D721Med (cell line): Measurements from ENCODE around the gene SPAG8.

Experiments
- DNase-seq: peaks from one replicate; pipeline ENCODE4 v3.0.0; 2011; ENCODE audit warnings: low spot score; ENCODE audit not compliant: insufficient read length
- FAIRE-seq: peaks from 2 replicates; lab custom pipeline; 2011; peaks lifted over from hg19 to GRCh38; lab: Jason Lieb, UNC
- TF ChIP-seq, protein P1 (sequence below): IDR thresholded peaks from 2 replicates; pipeline ENCODE4 v1.5.1; 2012; ENCODE audit warnings: mild to moderate bottlenecking, control low read depth; ENCODE audit not compliant: insufficient read depth; ENCODE audit errors: missing control alignments

SPAG8 gene

DNA sequence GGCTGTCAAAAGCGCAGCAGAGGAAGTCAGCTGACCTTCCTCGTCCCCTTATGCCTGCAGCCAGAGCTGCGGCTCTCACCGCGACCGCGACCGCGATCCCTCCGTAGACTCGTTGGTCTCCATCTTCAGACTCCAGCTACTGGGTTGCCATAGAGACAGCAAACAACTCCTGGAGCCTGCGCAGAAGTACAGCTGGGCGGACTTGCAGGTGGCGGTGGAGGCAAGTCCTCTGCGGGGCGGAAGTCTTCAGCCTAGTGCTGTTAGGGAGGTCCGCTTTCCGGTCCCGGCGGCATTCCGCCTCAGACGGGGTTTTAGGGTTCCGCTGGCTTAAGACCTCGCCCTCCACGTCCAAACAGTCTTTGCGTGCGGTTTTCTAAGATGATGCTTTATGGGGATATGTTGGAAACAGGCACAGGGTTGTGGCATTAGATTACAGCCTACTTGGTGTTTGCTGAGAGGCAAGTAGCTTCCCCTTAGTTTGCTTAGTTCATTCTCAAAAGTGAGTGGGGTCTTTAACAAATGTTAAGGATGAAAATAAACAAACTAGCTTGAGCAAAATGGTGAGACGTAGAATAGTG, at the start of gene SPAG8:
Gene SPAG8, minus strand, starts transcription at position 238 of the 578 bp plus-strand sequence. Its CDS starts 115 bp downstream, at position 123.
- peak; percentile 67 for DNase-seq
- TF ChIP-seq, protein P1, sequence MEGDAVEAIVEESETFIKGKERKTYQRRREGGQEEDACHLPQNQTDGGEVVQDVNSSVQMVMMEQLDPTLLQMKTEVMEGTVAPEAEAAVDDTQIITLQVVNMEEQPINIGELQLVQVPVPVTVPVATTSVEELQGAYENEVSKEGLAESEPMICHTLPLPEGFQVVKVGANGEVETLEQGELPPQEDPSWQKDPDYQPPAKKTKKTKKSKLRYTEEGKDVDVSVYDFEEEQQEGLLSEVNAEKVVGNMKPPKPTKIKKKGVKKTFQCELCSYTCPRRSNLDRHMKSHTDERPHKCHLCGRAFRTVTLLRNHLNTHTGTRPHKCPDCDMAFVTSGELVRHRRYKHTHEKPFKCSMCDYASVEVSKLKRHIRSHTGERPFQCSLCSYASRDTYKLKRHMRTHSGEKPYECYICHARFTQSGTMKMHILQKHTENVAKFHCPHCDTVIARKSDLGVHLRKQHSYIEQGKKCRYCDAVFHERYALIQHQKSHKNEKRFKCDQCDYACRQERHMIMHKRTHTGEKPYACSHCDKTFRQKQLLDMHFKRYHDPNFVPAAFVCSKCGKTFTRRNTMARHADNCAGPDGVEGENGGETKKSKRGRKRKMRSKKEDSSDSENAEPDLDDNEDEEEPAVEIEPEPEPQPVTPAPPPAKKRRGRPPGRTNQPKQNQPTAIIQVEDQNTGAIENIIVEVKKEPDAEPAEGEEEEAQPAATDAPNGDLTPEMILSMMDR = no peak
- FAIRE-seq = no peak

DNA sequence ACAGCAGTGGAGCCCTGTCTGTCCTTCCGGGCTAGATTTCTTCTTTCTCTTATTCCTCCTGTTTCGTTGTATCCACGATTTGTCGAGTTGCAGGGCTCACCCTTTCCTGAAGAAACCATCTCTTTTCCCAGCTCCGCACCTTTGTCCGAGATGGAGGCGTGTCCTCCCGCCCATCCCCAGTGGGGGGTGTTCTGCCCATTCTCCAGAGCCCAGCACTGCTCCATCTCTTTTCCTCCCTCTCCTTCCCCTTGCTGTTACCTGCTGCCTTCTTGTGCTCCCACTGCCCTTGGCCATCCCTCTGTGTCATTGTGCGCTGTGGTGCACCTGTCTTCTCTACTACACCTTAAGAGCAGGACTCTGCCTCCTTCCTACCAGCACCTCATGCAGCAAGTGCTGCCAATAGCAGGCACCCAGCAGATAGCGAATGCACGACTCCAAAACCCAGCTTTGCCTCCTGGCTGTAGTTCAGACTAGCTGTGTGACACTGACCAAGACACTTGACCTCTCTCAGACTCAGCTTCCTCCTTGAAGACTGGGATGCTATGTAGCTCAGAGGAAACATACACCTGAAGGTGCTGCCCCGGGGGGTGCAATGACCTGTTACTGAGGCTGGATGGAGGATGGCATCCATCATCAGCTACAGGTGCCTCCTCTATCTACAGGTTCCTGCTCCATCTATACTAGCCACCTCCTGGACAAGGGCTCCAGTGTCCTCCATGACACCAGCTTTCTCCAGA, 49.3 kb upstream of the SPAG8 start:
- TF ChIP-seq, protein P1 = no peak
- DNase-seq = no peak
- no peak for FAIRE-seq

- TF ChIP-seq, protein P1 = no peak
- no peak for DNase-seq
- FAIRE-seq = no peak
Measured at GRCh38 chr9:35859990-35860339, 47.9 kb upstream of the SPAG8 start.

GRCh38 chr9:35859310-35859989, 47.4 kb upstream of the SPAG8 start:
- DNase-seq (no peak), FAIRE-seq (no peak)
- TF ChIP-seq, protein P1 = no peak

GRCh38 chr9:35858458-35858857, 46.4 kb upstream of the SPAG8 start:
- DNase-seq = no peak
- FAIRE-seq = no peak
- TF ChIP-seq, protein P1 = no peak

DNA sequence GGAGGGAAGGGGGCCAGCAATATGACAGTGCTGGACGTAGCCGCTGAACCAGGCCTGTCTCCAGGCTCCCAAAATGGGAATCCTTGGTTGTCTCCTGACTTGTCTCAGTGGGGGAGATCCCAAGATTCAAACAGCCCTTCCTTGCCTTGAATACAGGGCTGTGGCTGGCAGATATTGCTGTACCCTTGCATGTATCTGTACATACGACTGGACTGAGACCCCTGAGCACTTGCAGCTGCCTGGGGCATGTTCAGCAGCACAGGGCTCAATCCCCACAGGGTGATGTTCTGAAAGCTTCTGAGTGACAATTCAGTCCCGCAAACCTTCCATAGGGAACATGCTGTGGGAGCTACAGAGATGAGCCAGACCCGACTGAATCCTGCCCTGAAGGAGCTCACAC, 44.8 kb upstream of the SPAG8 start:
- DNase-seq (no peak), FAIRE-seq (no peak)
- TF ChIP-seq, protein P1 = no peak
